SIG-M5 treated with dmso at 0.1 percent for 504 hours (cell line): Measurements from ENCODE around the gene MYH7.
"Not testable (repeated sequence)": the region's sequence is repeated elsewhere in the genome, so short reads cannot be mapped to it uniquely, and the experiment has no call there.

ENCODE experiments used
- DNase-seq: peaks from one replicate; lab custom pipeline; 2025; ENCODE audit not compliant: unreplicated experiment; lab: John Stamatoyannopoulos, UW

MYH7 gene

GRCh38 chr14:23387916-23388882, 47.3 kb downstream of the MYH7 start:
- no peak for DNase-seq

- DNase-seq, result no peak
These were observed 48.5 kb downstream of the MYH7 start for GRCh38 chr14:23386999-23387398.

- DNase-seq, result not testable (repeated sequence)
These were observed 49.2 kb downstream of the MYH7 start for GRCh38 chr14:23386266-23386657.

- DNase-seq, result no peak
These were observed 49.7 kb downstream of the MYH7 start for GRCh38 chr14:23385642-23386265.

- no peak for DNase-seq
These were observed 50.2 kb downstream of the MYH7 start for GRCh38 chr14:23385244-23385641.

GRCh38 chr14:23384364-23385080, 50.9 kb downstream of the MYH7 start:
- no peak for DNase-seq

- no peak for DNase-seq
These were observed 52.6 kb downstream of the MYH7 start for GRCh38 chr14:23382731-23383440.

GRCh38 chr14:23382276-23382675, 53.2 kb downstream of the MYH7 start:
- DNase-seq, result no peak

- DNase-seq, result no peak
These were observed 53.6 kb downstream of the MYH7 start for GRCh38 chr14:23381871-23382270.

- DNase-seq, result no peak
These were observed 54.5 kb downstream of the MYH7 start for GRCh38 chr14:23380976-23381375.

GRCh38 chr14:23380197-23380914, 55.1 kb downstream of the MYH7 start:
- DNase-seq, result no peak

GRCh38 chr14:23379366-23380196, 55.9 kb downstream of the MYH7 start:
- peak; percentile 28 for DNase-seq

- DNase-seq, result no peak
These were observed 56.7 kb downstream of the MYH7 start for GRCh38 chr14:23378612-23379220.

- no peak for DNase-seq
These were observed 57.6 kb downstream of the MYH7 start for GRCh38 chr14:23377573-23378563.

- no peak for DNase-seq
These were observed 58.3 kb downstream of the MYH7 start for GRCh38 chr14:23377198-23377550.

- DNase-seq, result no peak
These were observed 58.8 kb downstream of the MYH7 start, which contains the start of gene CMTM5 for GRCh38 chr14:23376482-23377197. CMTM5 (plus strand) TSS chr14:23377046; CDS start chr14:23377252, 206 bp downstream.
